Frontal cortex (tissue), 4 donors: ENCODE data around the gene PABPC4L. TPM values are rescaled to one million over a fixed set of nuclear protein-coding genes. Genes with fewer than 3 reads are reported as not detected.
"Not testable (repeated sequence)": the region's sequence is repeated elsewhere in the genome, so short reads cannot be mapped to it uniquely, and the experiment has no call there.

ENCODE experiments used
- DNase-seq, 2 donors: peaks; one replicate each; pipeline ENCODE4 v3.0.0; 2012; ENCODE audit warnings: low spot score in 2 of 2
- FAIRE-seq: peaks from 2 replicates; lab custom pipeline; 2012; peaks lifted over from hg19 to GRCh38; lab: Jason Lieb, UNC
- total RNA-seq: library from RNA; depleted of rRNA; stranded (reverse); fragments of >200 nt; gene quantifications from one replicate; pipeline ENCODE4 v1.2.3, GENCODE V29; 2014
- donor health status: control.
- donor health status: control.
- donor health status: control.

Gene PABPC4L
- total RNA-seq: 1.2 TPM

- no peak for FAIRE-seq
- peak in 1 of 2 donors; percentile 20 for DNase-seq
These were observed at the start of gene PABPC4L for GRCh38 chr4:134201216-134202161. TSS of gene PABPC4L (minus strand) at chr4:134201789. CDS start at chr4:134201019, 770 bp downstream.

- DNase-seq: no peak
- peak; percentile 91 for FAIRE-seq
These were observed 49.7 kb upstream of the PABPC4L start for GRCh38 chr4:134251322-134251721.

GRCh38 chr4:134243742-134244713 lies 42.4 kb upstream of the PABPC4L start:
- DNase-seq (no peak), FAIRE-seq (no peak)

GRCh38 chr4:134219043-134219442 lies 17.5 kb upstream of the PABPC4L start:
- no peak for FAIRE-seq

GRCh38 chr4:134216411-134216810 lies 14.8 kb upstream of the PABPC4L start:
- DNase-seq (no peak), FAIRE-seq (no peak)

More at GRCh38 chr4:134219043-134219442, 17.5 kb upstream of the PABPC4L start:
- no peak for DNase-seq

GRCh38 chr4:134215620-134216344 lies 14.2 kb upstream of the PABPC4L start:
- DNase-seq: no peak
- FAIRE-seq: no peak

GRCh38 chr4:134207955-134208354 lies 6.4 kb upstream of the PABPC4L start:
- not testable (repeated sequence) for FAIRE-seq, DNase-seq

GRCh38 chr4:134202166-134202956 lies 772 bp upstream of the PABPC4L start:
- DNase-seq: no peak
- FAIRE-seq: no peak

GRCh38 chr4:134200811-134201215 lies 776 bp downstream of the PABPC4L start:
- DNase-seq (no peak), FAIRE-seq (no peak)

- DNase-seq: no peak
- no peak for FAIRE-seq
These were observed 11.6 kb downstream of the PABPC4L start for GRCh38 chr4:134189949-134190348.

- FAIRE-seq (no peak), DNase-seq (no peak)
These were observed 12.1 kb downstream of the PABPC4L start for GRCh38 chr4:134189480-134189879.

- DNase-seq: no peak
- FAIRE-seq: no peak
These were observed 22.9 kb downstream of the PABPC4L start for GRCh38 chr4:134178706-134179105.

GRCh38 chr4:134174271-134174670 lies 27.3 kb downstream of the PABPC4L start:
- no peak for FAIRE-seq

GRCh38 chr4:134160211-134160610 lies 41.4 kb downstream of the PABPC4L start:
- FAIRE-seq: no peak
- no peak for DNase-seq

More at GRCh38 chr4:134174271-134174670, 27.3 kb downstream of the PABPC4L start:
- DNase-seq: no peak

- DNase-seq: no peak
- FAIRE-seq: no peak
These were observed 47.5 kb downstream of the PABPC4L start for GRCh38 chr4:134154097-134154496.

- DNase-seq (no peak), FAIRE-seq (no peak)
These were observed 53.6 kb downstream of the PABPC4L start for GRCh38 chr4:134147941-134148340.
